Caco-2 (cell line): ENCODE measurements around the gene SLC39A1. TPM values are rescaled to one million over a fixed set of nuclear protein-coding genes. Genes with fewer than 3 reads are reported as not detected.

Source experiments
- BruUV-seq: library from RNA; stranded (reverse); fragments of 400-500 nt; replicated peaks from 2 replicates; lab custom pipeline; 2021; lab: Mats Ljungman, UMichigan
- CTCF ChIA-PET: fragments of 300-600 bp; sonication (Branson Sonifier 250); formaldehyde crosslinking; loops from one replicate; lab custom pipeline; 2022; ENCODE audit warnings: antibody characterized with exemption; lab: Charles Lee
- POLR2A ChIA-PET: fragments of 300-600 bp; sonication (Branson Sonifier 250); formaldehyde crosslinking; loops from one replicate; lab custom pipeline; 2022; ENCODE audit warnings: antibody characterized with exemption; lab: Charles Lee
- DNase-seq, 2 experiments: peaks; one replicate each; pipeline versions ENCODE4 v3.0.0 to v3.0.0-alpha.2; 2020 to 2022
- H3K27me3 ChIP-seq: replicated peaks from 2 replicates; pipeline ENCODE4 v1.6.0; 2011; ENCODE audit warnings: low read length; ENCODE audit not compliant: control insufficient read depth, insufficient read depth
- H3K36me3 ChIP-seq: 2 replicates; pipeline ENCODE4 v1.5.1; 2011; ENCODE audit warnings: low read length; ENCODE audit not compliant: control insufficient read depth, insufficient read depth
- H3K4me1 ChIP-seq: fragments of 250-450 bp; sonication (Bioruptor Pico); 2 replicates; pipeline ENCODE4 v1.5.1; 2020; ENCODE audit warnings: mild to moderate bottlenecking
- H3K4me3 ChIP-seq: 2 replicates; pipeline ENCODE4 v1.5.1; 2011; ENCODE audit warnings: low read depth, mild to moderate bottlenecking, control low read depth, low read length
- H3K9me3 ChIP-seq: fragments of 250-450 bp; sonication (Bioruptor Pico); 2 replicates; pipeline ENCODE4 v1.5.1; 2020; ENCODE audit warnings: mild to moderate bottlenecking, moderate library complexity
- H3K27ac Mint-ChIP-seq: one replicate; pipeline ENCODE4 v1.8.0; 2022; ENCODE audit warnings: mixed read lengths; ENCODE audit not compliant: unreplicated experiment
- H3K27me3 Mint-ChIP-seq: one replicate; pipeline ENCODE4 v1.8.0; 2022; ENCODE audit warnings: mixed read lengths; ENCODE audit not compliant: insufficient read depth, unreplicated experiment
- H3K36me3 Mint-ChIP-seq: one replicate; pipeline ENCODE4 v1.8.0; 2022; ENCODE audit warnings: mild to moderate bottlenecking, mixed read lengths; ENCODE audit not compliant: insufficient read depth, unreplicated experiment
- H3K4me1 Mint-ChIP-seq: one replicate; pipeline ENCODE4 v1.8.0; 2022; ENCODE audit warnings: low read depth, mixed read lengths; ENCODE audit not compliant: unreplicated experiment
- H3K4me3 Mint-ChIP-seq: one replicate; pipeline ENCODE4 v1.8.0; 2022; ENCODE audit warnings: mild to moderate bottlenecking, moderate library complexity, mixed read lengths; ENCODE audit not compliant: unreplicated experiment
- H3K9me3 Mint-ChIP-seq: one replicate; pipeline ENCODE4 v1.8.0; 2022; ENCODE audit warnings: mixed read lengths; ENCODE audit not compliant: unreplicated experiment
- CTCF ChIP-seq, 2 experiments: fragments of 200-600 bp in 1 of 2; IDR thresholded peaks; 1 replicate in 1 of 2; 2 replicates in 1 of 2; pipeline versions ENCODE4 v1.5.1 to v1.8.0; 2011 to 2022; ENCODE audit warnings: antibody characterized with exemption in 1 of 2, control low read depth in 1 of 2, inconsistent platforms in 1 of 2, low read depth in 1 of 2, low read length in 1 of 2, mild to moderate bottlenecking in 1 of 2, moderate library complexity in 1 of 2; ENCODE audit not compliant: insufficient read depth in 1 of 2, severe bottlenecking in 1 of 2, unreplicated experiment in 1 of 2
- intact Hi-C: fragments of 100-400 bp; cut with micrococcal nuclease; formaldehyde crosslinking; loops from one replicate; pipeline ENCODE4 v1.10.0; 2022; ENCODE audit not compliant: unreplicated experiment
- total RNA-seq: library from RNA; stranded (reverse); gene quantifications from 2 replicates; pipeline ENCODE4 v1.2.3, GENCODE V29; 2022

Gene SLC39A1
- total RNA-seq, 1 experiment from 2014 or later: 135 TPM

- peak in 1 of 2 experiments; percentile 14 for DNase-seq
- Mint-ChIP-seq H3K4me1 (peaks cover 22% of the 10 kb centered on the region), H3K36me3 (peaks cover 13% of the 10 kb centered on the region), H3K27me3 (no peaks in the 10 kb centered on the region), H3K9me3 (no peaks in the 10 kb centered on the region), H3K27ac (peak overlapping the region; percentile 86), H3K4me3 (peak overlapping the region; percentile 71)
- ChIA-PET CTCF (interaction anchor here (0.8 to 2.8 kb wide), 3 partner anchors 25 to 431 kb away, joined by 3 to 24 read pairs (median 3); partner anchors contain the start of gene DENND4B), POLR2A (interaction anchor here (2.0 to 2.2 kb wide), 2 partner anchors 41 to 69 kb away, joined by 7 to 16 read pairs; partner anchors contain the start of genes RPS27 and SLC39A1)
- Histone ChIP-seq H3K4me1 (peaks cover 16% of the 10 kb centered on the region), H3K9me3 (no peaks in the 10 kb centered on the region), H3K4me3 (peak overlapping the region; percentile 63), H3K36me3 (no peaks in the 10 kb centered on the region), H3K27me3 (no peaks in the 10 kb centered on the region)
- TF ChIP-seq CTCF (IDR thresholded peaks at IDR 0.05; ENCODE audit: insufficient read depth in 1 of 2, low read depth in 1 of 2, low read length in 1 of 2, severe bottlenecking in 1 of 2, unreplicated experiment in 1 of 2): no peak
- intact Hi-C loops: loop anchor here (2.0 to 5.0 kb wide), 5 partner anchors 25 to 244 kb away; partner anchors contain the start of genes DENND4B, NPR1 and SLC39A1
- TSS peak; percentile 37 for BruUV-seq
Observed at GRCh38 chr1:153921803-153922075, 41.6 kb downstream of the SLC39A1 start.

- BruUV-seq: no TSS peak
- peaks cover 13% of the 10 kb centered on the region for H3K36me3 Mint-ChIP-seq
- TF ChIP-seq CTCF (IDR thresholded peaks at IDR 0.05; ENCODE audit: insufficient read depth in 1 of 2, low read depth in 1 of 2, low read length in 1 of 2, severe bottlenecking in 1 of 2, unreplicated experiment in 1 of 2): no peak
- Histone ChIP-seq H3K4me3 (peak overlapping the region; percentile 63), H3K9me3 (no peaks in the 10 kb centered on the region), H3K36me3 (no peaks in the 10 kb centered on the region), H3K27me3 (no peaks in the 10 kb centered on the region), H3K4me1 (peaks cover 16% of the 10 kb centered on the region)
- CTCF ChIA-PET: interaction anchor here (0.8 to 2.8 kb wide), 3 partner anchors 26 to 432 kb away, joined by 3 to 24 read pairs (median 3); partner anchors contain the start of gene DENND4B
- peak overlapping the region; percentile 86 for H3K27ac Mint-ChIP-seq
- H3K9me3 Mint-ChIP-seq: no peaks in the 10 kb centered on the region
- H3K4me3 Mint-ChIP-seq: peak overlapping the region; percentile 71
- POLR2A ChIA-PET: interaction anchor here (2.2 kb wide), 1 partner anchor 69 kb away, joined by 7 read pairs; the partner anchor contains the start of gene RPS27
- H3K4me1 Mint-ChIP-seq: peaks cover 22% of the 10 kb centered on the region
- DNase-seq: no peak
- intact Hi-C loops: loop anchor here (5.0 kb wide), 1 partner anchor 244 kb away; the partner anchor contains the start of gene NPR1
- H3K27me3 Mint-ChIP-seq: no peaks in the 10 kb centered on the region
Observed at GRCh38 chr1:153921080-153921802, 42.1 kb downstream of the SLC39A1 start.

GRCh38 chr1:153919876-153920852, 43.2 kb downstream of the SLC39A1 start:
- peak in 1 of 2 experiments; percentile 13 for TF ChIP-seq CTCF (IDR thresholded peaks at IDR 0.05; ENCODE audit: insufficient read depth in 1 of 2, low read depth in 1 of 2, low read length in 1 of 2, severe bottlenecking in 1 of 2, unreplicated experiment in 1 of 2)
- DNase-seq: no peak
- peaks cover 22% of the 10 kb centered on the region for H3K4me1 Mint-ChIP-seq
- Histone ChIP-seq H3K4me3 (no peak overlapping the region; the same call in 1 of the 2 replicates), H3K36me3 (no peaks in the 10 kb centered on the region), H3K9me3 (no peaks in the 10 kb centered on the region), H3K4me1 (peaks cover 16% of the 10 kb centered on the region), H3K27me3 (no peaks in the 10 kb centered on the region)
- no peaks in the 10 kb centered on the region for H3K9me3 Mint-ChIP-seq
- peaks cover 21% of the 10 kb centered on the region for H3K36me3 Mint-ChIP-seq
- CTCF ChIA-PET: no interaction called here
- no peaks in the 10 kb centered on the region for H3K27me3 Mint-ChIP-seq
- peak overlapping the region; percentile 86 for H3K27ac Mint-ChIP-seq
- BruUV-seq: no TSS peak
- POLR2A ChIA-PET: no interaction called here
- H3K4me3 Mint-ChIP-seq: peak overlapping the region; percentile 71
- intact Hi-C loops: loop anchor here (5.0 kb wide), 1 partner anchor 243 kb away; the partner anchor contains the start of gene NPR1
